A549 (cell line): ENCODE measurements around the gene RAPGEF5. TPM values are rescaled to one million over a fixed set of nuclear protein-coding genes. Genes with fewer than 3 reads are reported as not detected.

ENCODE experiments used
- ATAC-seq, 2 experiments: fragments of 200-7000 bp in 1 of 2; fragments of >200 bp in 1 of 2; cut with Nextera tagmentation in 1 of 2; cut with Tn5 transposase in 1 of 2; 3 replicates each; pipeline versions ENCODE4 v1.8.0 to v1.9.1; 2018 to 2020; ENCODE audit warnings: mild to moderate bottlenecking in 1 of 2, moderate library complexity in 1 of 2
- CTCF ChIA-PET: fragments of 300-600 bp; sonication (Branson Sonifier 250); formaldehyde crosslinking; extraction: SDS; loops from one replicate; lab custom pipeline; 2021; ENCODE audit warnings: antibody characterized with exemption, inconsistent platforms; lab: Yijun Ruan, JAX
- POLR2A ChIA-PET: fragments of 350-600 bp; formaldehyde crosslinking; extraction: SDS; loops from one replicate; lab custom pipeline; 2021; ENCODE audit warnings: antibody characterized with exemption, inconsistent platforms; lab: Yijun Ruan, JAX
- DNase-seq, 2 experiments: peaks; one replicate each; pipeline versions ENCODE4 v3.0.0 to v3.0.0-alpha.2; 2011 to 2016; ENCODE audit warnings: low read depth in 1 of 2, low spot score in 1 of 2
- FAIRE-seq: peaks from 2 replicates; lab custom pipeline; 2011; peaks lifted over from hg19 to GRCh38; lab: Jason Lieb, UNC
- H3K27ac ChIP-seq, 2 experiments: fragments of >200 bp; sonication (Bioruptor Twin); formaldehyde crosslinking; 3 replicates each; pipeline ENCODE4 v1.5.1; 2016 to 2017
- H3K4me1 ChIP-seq: fragments of >200 bp; sonication (Bioruptor Twin); formaldehyde crosslinking; 3 replicates; pipeline ENCODE4 v1.6.1; 2016
- H3K4me2 ChIP-seq: fragments of >200 bp; sonication (Bioruptor Twin); formaldehyde crosslinking; 3 replicates; pipeline ENCODE4 v1.6.1; 2016
- H3K4me3 ChIP-seq: fragments of >200 bp; sonication (Bioruptor Twin); formaldehyde crosslinking; 3 replicates; pipeline ENCODE4 v1.5.1; 2016
- H3K9me3 ChIP-seq: fragments of >200 bp; sonication (Bioruptor Twin); formaldehyde crosslinking; 3 replicates; pipeline ENCODE4 v1.6.1; 2016
- EHF ChIP-seq: fragments of 250-450 bp; sonication (Bioruptor Pico); IDR thresholded peaks from 2 replicates; pipeline ENCODE4 v1.5.0; 2020; ENCODE audit warnings: mild to moderate bottlenecking
- EHMT2 ChIP-seq: fragments of 200-600 bp; sonication (generic); IDR thresholded peaks from 2 replicates; pipeline ENCODE4 v1.6.1; 2016; ENCODE audit warnings: antibody characterized with exemption, low read depth, mild to moderate bottlenecking, moderate library complexity
- EP300 ChIP-seq, 2 experiments: fragments of >200 bp; sonication (Bioruptor Twin); formaldehyde crosslinking; IDR thresholded peaks; 2 replicates in 1 of 2; 3 replicates in 1 of 2; pipeline ENCODE4 v1.6.1; 2016 to 2017
- FOSB ChIP-seq: fragments of 250-450 bp; sonication (Bioruptor Pico); IDR thresholded peaks from 2 replicates; pipeline ENCODE4 v1.5.0; 2020; ENCODE audit warnings: mild to moderate bottlenecking, moderate library complexity
- FOSL2 ChIP-seq, 2 experiments: fragments of 450-650 bp in 1 of 2; fragments of >200 bp in 1 of 2; sonication (Bioruptor Twin) in 1 of 2; formaldehyde crosslinking; IDR thresholded peaks; 2 replicates each; pipeline versions ENCODE4 v1.5.0 to v1.6.1; 2016 to 2020; ENCODE audit warnings: mild to moderate bottlenecking in 1 of 2, moderate library complexity in 1 of 2
- HES2 ChIP-seq: fragments of >200 bp; sonication (Bioruptor Twin); formaldehyde crosslinking; IDR thresholded peaks from 2 replicates; pipeline ENCODE4 v1.6.1; 2016
- HOXB5 ChIP-seq: fragments of 250-450 bp; sonication (Bioruptor Pico); IDR thresholded peaks from 2 replicates; pipeline ENCODE4 v1.5.0; 2020; ENCODE audit warnings: mild to moderate bottlenecking, moderate library complexity
- JUN ChIP-seq, 2 experiments: fragments of >200 bp; sonication (Bioruptor Twin); formaldehyde crosslinking; IDR thresholded peaks; 2 replicates in 1 of 2; 3 replicates in 1 of 2; pipeline ENCODE4 v1.6.1; 2016 to 2017
- KDM5A ChIP-seq: fragments of 200-600 bp; sonication (generic); IDR thresholded peaks from 2 replicates; pipeline ENCODE4 v1.6.1; 2016; ENCODE audit warnings: antibody characterized with exemption, mild to moderate bottlenecking
- MAFK ChIP-seq: fragments of 450-650 bp; IDR thresholded peaks from 2 replicates; pipeline ENCODE4 v1.6.1; 2014; ENCODE audit not compliant: partially characterized antibody
- MAZ ChIP-seq: fragments of 150-350 bp; IDR thresholded peaks from 2 replicates; pipeline ENCODE4 v1.6.1; 2014; ENCODE audit warnings: antibody characterized with exemption, low read depth, low read length, borderline replicate concordance
- MYC ChIP-seq: IDR thresholded peaks from 2 replicates; pipeline ENCODE4 v1.6.1; 2012; ENCODE audit warnings: mild to moderate bottlenecking, inconsistent platforms, low read length, improper control_type of control experiment, borderline replicate concordance
- NPAS2 ChIP-seq: fragments of 250-450 bp; sonication (Bioruptor Pico); IDR thresholded peaks from 2 replicates; pipeline ENCODE4 v1.8.0; 2022; ENCODE audit warnings: mild to moderate bottlenecking, moderate library complexity, borderline replicate concordance
- POLR2A ChIP-seq: IDR thresholded peaks from 2 replicates; pipeline ENCODE4 v1.6.1; 2012; ENCODE audit warnings: mild to moderate bottlenecking, low read length
- RARB ChIP-seq: fragments of 250-450 bp; sonication (Bioruptor Pico); IDR thresholded peaks from 2 replicates; pipeline ENCODE4 v1.8.0; 2021; ENCODE audit warnings: mild to moderate bottlenecking, moderate library complexity
- RCOR1 ChIP-seq: fragments of 150-350 bp; IDR thresholded peaks from 2 replicates; pipeline ENCODE4 v1.6.1; 2014; ENCODE audit warnings: antibody characterized with exemption, low read length, low read depth
- RNF2 ChIP-seq: fragments of 200-600 bp; sonication (generic); IDR thresholded peaks from 2 replicates; pipeline ENCODE4 v1.6.1; 2016; ENCODE audit warnings: low read depth, mild to moderate bottlenecking, antibody characterized with exemption, moderate library complexity, borderline replicate concordance
- SREBF2 ChIP-seq: fragments of 450-650 bp; IDR thresholded peaks from 2 replicates; pipeline ENCODE4 v1.6.1; 2014; ENCODE audit warnings: mild to moderate bottlenecking, moderate library complexity
- TFCP2L1 ChIP-seq: fragments of 250-450 bp; sonication (Bioruptor Pico); IDR thresholded peaks from 2 replicates; pipeline ENCODE4 v1.5.0; 2021; ENCODE audit warnings: mild to moderate bottlenecking
- TP53 ChIP-seq: fragments of 250-450 bp; sonication (Bioruptor Pico); IDR thresholded peaks from 2 replicates; pipeline ENCODE4 v1.5.0; 2021; ENCODE audit warnings: mild to moderate bottlenecking, moderate library complexity
- USF2 ChIP-seq: fragments of 450-650 bp; IDR thresholded peaks from 2 replicates; pipeline ENCODE4 v1.6.1; 2014; ENCODE audit warnings: antibody characterized with exemption
- WGBS: methylation state at CpG from one replicate; pipeline ENCODE4 v1.1.6; 2017; ENCODE audit errors: missing lambda C conversion rate; 5-methylcytosine and 5-hydroxymethylcytosine counted together
- polyA plus RNA-seq, 4 experiments: library from polyadenylated mRNA; depleted of rRNA in 3 of 4; stranded (reverse); fragments of >200 nt; fragmentation: RNase III in 1 of 4; extraction: RNeasy Plus Mini Kit Qiagen cat#74134 plus additional on column Dnase treatment in 1 of 4; gene quantifications; 2 replicates in 3 of 4; 3 replicates in 1 of 4; pipeline ENCODE4 v1.2.3, GENCODE V29; 2011 to 2017
- TF ChIP-seq, protein P1 (sequence below): IDR thresholded peaks from 2 replicates; pipeline ENCODE4 v1.6.1; 2012
- TF ChIP-seq, protein P2 (sequence below): fragments of >200 bp; sonication (Bioruptor Twin); formaldehyde crosslinking; IDR thresholded peaks from 3 replicates; pipeline ENCODE4 v1.6.1; 2016

The RAPGEF5 gene
- polyA plus RNA-seq, 2 of the 4 experiments (the other 2 are of a cell fraction) = 0.03 to 0.14 TPM

GRCh38 chr7:22357311-22358175 is 589 bp upstream of the RAPGEF5 start:
- WGBS = 38% methylated on average over 21 of the region's 23 CpGs
- peak overlapping the region; percentile 52 for H3K4me3 ChIP-seq
- POLR2A ChIA-PET = no interaction called here
- ATAC-seq = peak; percentile 42 to 69; a peak in 3 of 6 replicates
- peak overlapping the region in 1 of 2 experiments; percentile 36; a peak in 1 of 6 replicates for H3K27ac ChIP-seq
- H3K9me3 ChIP-seq = 0 out of 3 replicates have a peak, but pooled peaks cover 3% of the 10 kb centered on the region
- peaks cover 10% of the 10 kb centered on the region; the same call in 1 of the 3 replicates for H3K4me1 ChIP-seq
- no peak for FAIRE-seq
- CTCF ChIA-PET = interaction anchor here (0.5 kb wide), 1 partner anchor 1207 kb away, joined by 3 read pairs; no protein-coding TSS in a partner anchor
- no peak for TF ChIP-seq RCOR1
- no peak for TF ChIP-seq POLR2A
- TF ChIP-seq, protein P1, sequence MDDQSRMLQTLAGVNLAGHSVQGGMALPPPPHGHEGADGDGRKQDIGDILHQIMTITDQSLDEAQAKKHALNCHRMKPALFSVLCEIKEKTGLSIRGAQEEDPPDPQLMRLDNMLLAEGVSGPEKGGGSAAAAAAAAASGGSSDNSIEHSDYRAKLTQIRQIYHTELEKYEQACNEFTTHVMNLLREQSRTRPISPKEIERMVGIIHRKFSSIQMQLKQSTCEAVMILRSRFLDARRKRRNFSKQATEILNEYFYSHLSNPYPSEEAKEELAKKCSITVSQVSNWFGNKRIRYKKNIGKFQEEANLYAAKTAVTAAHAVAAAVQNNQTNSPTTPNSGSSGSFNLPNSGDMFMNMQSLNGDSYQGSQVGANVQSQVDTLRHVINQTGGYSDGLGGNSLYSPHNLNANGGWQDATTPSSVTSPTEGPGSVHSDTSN = no peak
- no peak for TF ChIP-seq FOSL2 (IDR thresholded peaks at IDR 0.05)
- TF ChIP-seq FOSL2 (CRISPR knock-in tag; IDR thresholded peaks at IDR 0.05) = no peak
- no peak for TF ChIP-seq EHMT2
- no peak for TF ChIP-seq RNF2
- no peak for TF ChIP-seq MYC
- no peak for TF ChIP-seq NPAS2 (CRISPR knock-in tag)
- no peak for TF ChIP-seq TFCP2L1 (CRISPR knock-in tag)
- TF ChIP-seq EHF = no peak
- no peak for TF ChIP-seq HES2
- TF ChIP-seq MAFK = no peak
- no peak for TF ChIP-seq RARB
- no peak for TF ChIP-seq MAZ
- TF ChIP-seq, protein P2, sequence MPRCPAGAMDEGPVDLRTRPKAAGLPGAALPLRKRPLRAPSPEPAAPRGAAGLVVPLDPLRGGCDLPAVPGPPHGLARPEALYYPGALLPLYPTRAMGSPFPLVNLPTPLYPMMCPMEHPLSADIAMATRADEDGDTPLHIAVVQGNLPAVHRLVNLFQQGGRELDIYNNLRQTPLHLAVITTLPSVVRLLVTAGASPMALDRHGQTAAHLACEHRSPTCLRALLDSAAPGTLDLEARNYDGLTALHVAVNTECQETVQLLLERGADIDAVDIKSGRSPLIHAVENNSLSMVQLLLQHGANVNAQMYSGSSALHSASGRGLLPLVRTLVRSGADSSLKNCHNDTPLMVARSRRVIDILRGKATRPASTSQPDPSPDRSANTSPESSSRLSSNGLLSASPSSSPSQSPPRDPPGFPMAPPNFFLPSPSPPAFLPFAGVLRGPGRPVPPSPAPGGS = no peak
- TF ChIP-seq, all 56 proteins: peak for 0
- DNase-seq = peak; percentile 25 to 35
- peak overlapping the region; percentile 96 for H3K4me2 ChIP-seq

DNA sequence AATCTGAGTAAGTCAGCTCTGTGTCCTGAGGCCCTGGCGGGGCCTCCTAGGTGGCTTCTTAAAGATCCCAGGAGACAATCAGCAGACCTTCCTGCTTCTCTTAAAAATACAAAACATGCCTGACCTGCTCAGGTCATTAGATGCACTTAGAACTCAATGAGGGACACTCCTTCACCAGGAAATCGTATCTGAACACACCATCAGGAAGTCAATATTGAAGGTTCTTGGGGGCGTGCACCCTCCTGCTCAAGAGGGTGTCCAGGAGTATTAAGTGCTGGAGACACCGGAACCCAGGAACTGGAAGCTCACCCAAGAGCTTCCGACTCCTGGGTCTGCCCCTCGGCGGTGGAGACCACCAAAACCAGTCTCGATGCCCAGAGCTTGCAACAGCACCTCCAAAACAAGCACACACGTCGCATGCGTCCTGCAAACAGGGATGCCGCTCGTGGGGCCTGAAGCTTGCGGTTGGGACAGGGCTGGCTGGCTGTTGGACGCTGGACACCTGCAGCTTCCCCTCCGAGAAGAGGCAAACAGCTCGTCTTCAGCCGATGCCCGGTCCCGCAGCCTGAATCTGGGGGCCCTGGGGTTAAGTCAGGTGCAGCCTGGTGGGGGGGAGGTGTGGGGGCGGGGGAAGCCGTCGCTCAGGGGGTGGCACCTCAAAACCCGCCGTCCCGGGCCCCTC is 803 bp downstream of the RAPGEF5 start:
- peak in 1 of 2 experiments; percentile 27; a peak in 2 of 6 replicates for ATAC-seq
- 39% methylated on average over 3 of the region's 26 CpGs for WGBS
- no peak for FAIRE-seq
- no peak for DNase-seq
- Histone ChIP-seq H3K4me1 (peaks cover 10% of the 10 kb centered on the region; the same call in 1 of the 3 replicates), H3K27ac (peak overlapping the region in 1 of 2 experiments; percentile 36; a peak in 2 of 6 replicates), H3K9me3 (0 out of 3 replicates have a peak, but pooled peaks cover 3% of the 10 kb centered on the region), H3K4me3 (peak overlapping the region; percentile 52), H3K4me2 (peak overlapping the region; percentile 96)
- ChIA-PET CTCF (interaction anchor here (1.3 kb wide), 1 partner anchor 8 kb away, joined by 4 read pairs; no protein-coding TSS in a partner anchor), POLR2A (no interaction called here)
- TF ChIP-seq FOSB (no peak), EHF (no peak), HOXB5 (no peak), POLR2A (no peak), USF2 (no peak), KDM5A (no peak), EP300 (IDR thresholded peaks at IDR 0.05) (no peak), HES2 (no peak), TP53 (CRISPR knock-in tag) (no peak), SREBF2 (no peak), FOSL2 (IDR thresholded peaks at IDR 0.05) (no peak), FOSL2 (CRISPR knock-in tag; IDR thresholded peaks at IDR 0.05) (no peak), JUN (IDR thresholded peaks at IDR 0.05) (no peak)
- TF ChIP-seq, protein P1 = no peak
- TF ChIP-seq, protein P2 = no peak
